ENCODE measurements around the gene ZNF423. TPM values are rescaled to one million over a fixed set of nuclear protein-coding genes. Genes with fewer than 3 reads are reported as not detected.

The ZNF423 gene
- total RNA-seq, 1 experiment from 2014 or later: not detected

GRCh38 chr16:49472598-49472997 is 383.3 kb downstream of the ZNF423 start:
- Mint-ChIP-seq H3K4me3 (ENCODE audit: low read depth, unreplicated experiment) (no peak overlapping the region), H3K4me1 (ENCODE audit: low read depth, unreplicated experiment) (no peaks in the 10 kb centered on the region), H3K27me3 (ENCODE audit: unreplicated experiment) (peaks cover 41% of the 10 kb centered on the region), H3K36me3 (ENCODE audit: insufficient read depth, unreplicated experiment) (no peaks in the 10 kb centered on the region), H3K27ac (ENCODE audit: unreplicated experiment) (no peak overlapping the region), H3K9me3 (ENCODE audit: low read depth, unreplicated experiment) (no peaks in the 10 kb centered on the region)
- intact Hi-C loops (cut with micrococcal nuclease; ENCODE audit: unreplicated experiment): loop anchor here (10.0 kb wide), 1 partner anchor 62 kb away; no protein-coding TSS in a partner anchor
- no peak for DNase-seq
- no TSS peak for BruUV-seq (replicated peaks)
- CTCF ChIA-PET: interaction anchor here (1.0 kb wide), 1 partner anchor 10 kb away, joined by 4 read pairs; no protein-coding TSS in a partner anchor
- no peak for TF ChIP-seq CTCF (IDR thresholded peaks at IDR 0.05; ENCODE audit: unreplicated experiment)

DNA sequence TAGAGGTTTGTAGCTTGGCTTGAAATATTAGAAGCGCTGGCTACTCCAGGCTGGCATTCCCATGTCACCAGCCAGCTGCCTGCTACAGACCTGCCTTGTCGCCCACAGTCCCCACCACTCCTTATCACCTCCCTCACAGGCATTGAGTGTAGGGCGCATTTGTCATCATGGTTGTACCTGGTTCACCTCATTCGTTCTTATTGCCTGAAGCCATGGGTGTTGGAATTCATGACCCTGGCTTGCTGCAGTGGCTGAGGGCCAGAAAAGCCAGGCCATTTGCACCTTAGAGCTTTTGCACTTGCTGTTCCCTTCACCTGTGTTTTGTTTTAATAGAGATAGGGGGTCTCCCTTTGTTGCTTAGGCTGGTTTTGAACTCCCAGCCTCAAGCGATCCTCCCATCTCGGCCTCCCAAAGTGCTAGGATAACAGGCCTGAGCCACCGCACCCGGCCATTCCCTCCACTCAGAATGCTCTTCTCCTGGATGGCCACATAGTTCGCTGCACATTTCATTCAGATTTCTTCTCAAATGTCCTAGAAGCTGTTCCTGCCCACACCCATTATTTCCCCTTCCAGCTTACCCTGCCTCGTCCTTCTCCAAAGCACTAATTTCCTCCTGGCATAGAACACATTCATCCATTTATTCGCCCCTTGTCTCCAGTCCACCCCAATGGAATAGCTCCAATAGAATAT is 384.7 kb downstream of the ZNF423 start:
- Mint-ChIP-seq H3K4me3 (ENCODE audit: low read depth, unreplicated experiment) (no peak overlapping the region), H3K9me3 (ENCODE audit: low read depth, unreplicated experiment) (no peaks in the 10 kb centered on the region), H3K36me3 (ENCODE audit: insufficient read depth, unreplicated experiment) (no peaks in the 10 kb centered on the region), H3K27me3 (ENCODE audit: unreplicated experiment) (peaks cover 55% of the 10 kb centered on the region), H3K4me1 (ENCODE audit: low read depth, unreplicated experiment) (no peaks in the 10 kb centered on the region), H3K27ac (ENCODE audit: unreplicated experiment) (no peak overlapping the region)
- intact Hi-C loops (cut with micrococcal nuclease; ENCODE audit: unreplicated experiment): loop anchor here (10.0 kb wide), 1 partner anchor 64 kb away; no protein-coding TSS in a partner anchor
- no peak for DNase-seq
- no peak for TF ChIP-seq CTCF (IDR thresholded peaks at IDR 0.05; ENCODE audit: unreplicated experiment)
- CTCF ChIA-PET: no interaction called here
- no TSS peak for BruUV-seq (replicated peaks)

DNA sequence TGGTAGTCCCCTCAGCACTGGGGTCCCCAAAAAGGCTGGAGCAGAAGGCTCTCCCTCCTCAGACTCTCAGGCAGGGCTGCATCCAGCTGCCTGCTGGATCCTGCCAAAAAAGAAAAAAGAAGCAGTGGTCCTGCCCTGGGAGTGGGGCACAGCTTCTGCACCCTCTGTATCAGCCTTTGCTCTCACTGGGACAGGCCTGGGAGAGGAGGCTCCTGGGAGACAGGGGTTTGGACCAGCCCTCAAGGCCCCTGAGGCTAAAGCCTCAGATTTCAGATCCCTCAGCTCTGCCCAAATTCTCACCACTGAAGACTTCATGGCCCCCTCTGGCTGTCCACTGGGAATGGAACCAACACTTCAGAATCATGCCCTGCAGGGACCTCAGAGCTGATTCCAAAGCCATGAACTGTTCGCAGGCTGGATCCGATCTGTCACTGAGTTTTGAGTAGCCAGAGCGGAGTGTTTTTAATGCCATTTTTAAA is 385.4 kb downstream of the ZNF423 start:
- Mint-ChIP-seq H3K27me3 (ENCODE audit: unreplicated experiment) (peaks cover 62% of the 10 kb centered on the region), H3K9me3 (ENCODE audit: low read depth, unreplicated experiment) (no peaks in the 10 kb centered on the region), H3K4me1 (ENCODE audit: low read depth, unreplicated experiment) (no peaks in the 10 kb centered on the region), H3K27ac (ENCODE audit: unreplicated experiment) (no peak overlapping the region), H3K36me3 (ENCODE audit: insufficient read depth, unreplicated experiment) (no peaks in the 10 kb centered on the region), H3K4me3 (ENCODE audit: low read depth, unreplicated experiment) (no peak overlapping the region)
- no TSS peak for BruUV-seq (replicated peaks)
- CTCF ChIA-PET: interaction anchor here (0.7 kb wide), 1 partner anchor 42 kb away, joined by 4 read pairs; no protein-coding TSS in a partner anchor
- TF ChIP-seq CTCF (IDR thresholded peaks at IDR 0.05; ENCODE audit: unreplicated experiment): no peak
- intact Hi-C loops (cut with micrococcal nuclease; ENCODE audit: unreplicated experiment): loop anchor here (10.0 kb wide), 1 partner anchor 64 kb away; no protein-coding TSS in a partner anchor
- DNase-seq: no peak

DNA sequence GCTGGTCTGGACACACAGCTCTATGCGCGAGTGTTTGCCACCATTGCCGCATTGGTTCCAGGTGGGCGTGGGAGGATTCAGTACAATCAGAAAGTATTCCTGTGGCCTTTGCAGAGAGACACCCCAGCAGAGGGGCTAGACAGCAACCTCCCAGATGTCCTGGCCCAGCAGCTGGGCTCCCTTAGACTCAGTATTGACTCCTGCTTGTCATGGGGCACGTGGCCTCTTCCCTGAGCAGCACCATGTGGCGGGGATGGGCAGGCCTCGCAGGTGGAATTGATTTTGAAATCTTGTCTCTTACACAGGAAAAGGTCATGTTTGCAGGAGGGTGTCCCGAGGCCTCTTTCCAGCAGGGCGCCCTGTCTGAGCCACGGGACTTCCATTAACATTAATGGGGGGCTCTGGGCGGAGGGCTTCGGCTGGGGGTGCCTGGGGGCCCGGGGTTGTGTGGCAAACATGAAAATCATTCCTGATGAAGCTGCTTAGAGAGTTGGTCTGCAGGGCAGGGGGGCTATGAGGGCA is 385.9 kb downstream of the ZNF423 start:
- peaks cover 67% of the 10 kb centered on the region for H3K27me3 Mint-ChIP-seq (ENCODE audit: unreplicated experiment)
- CTCF ChIA-PET: interaction anchor here (0.7 kb wide), 1 partner anchor 41 kb away, joined by 4 read pairs; no protein-coding TSS in a partner anchor

More for the DNA sequence above, 385.9 kb downstream of the ZNF423 start:
- H3K4me3 Mint-ChIP-seq (ENCODE audit: low read depth, unreplicated experiment): no peak overlapping the region
- no TSS peak for BruUV-seq (replicated peaks)
- TF ChIP-seq CTCF (IDR thresholded peaks at IDR 0.05; ENCODE audit: unreplicated experiment): no peak
- H3K4me1 Mint-ChIP-seq (ENCODE audit: low read depth, unreplicated experiment): no peaks in the 10 kb centered on the region
- H3K36me3 Mint-ChIP-seq (ENCODE audit: insufficient read depth, unreplicated experiment): no peaks in the 10 kb centered on the region
- intact Hi-C loops (cut with micrococcal nuclease; ENCODE audit: unreplicated experiment): loop anchor here (10.0 kb wide), 1 partner anchor 65 kb away; no protein-coding TSS in a partner anchor
- no peaks in the 10 kb centered on the region for H3K9me3 Mint-ChIP-seq (ENCODE audit: low read depth, unreplicated experiment)
- no peak for DNase-seq
- no peak overlapping the region for H3K27ac Mint-ChIP-seq (ENCODE audit: unreplicated experiment)

Data from Calu3 (cell line).